WTC11 (cell line): ENCODE results near the gene DENND4B. TPM values are rescaled to one million over a fixed set of nuclear protein-coding genes. Genes with fewer than 3 reads are reported as not detected.
A peak's percentile ranks its signal among the peaks of the same experiment; 100 is the strongest.

ENCODE experiments used
- AFF4 ChIP-seq: sonication (generic); formaldehyde crosslinking; IDR thresholded peaks from 2 replicates; pipeline ENCODE4 v1.8.1; 2023; ENCODE audit warnings: mild to moderate bottlenecking, missing genetic modification reagents, borderline replicate concordance
- CREM ChIP-seq: sonication (generic); formaldehyde crosslinking; IDR thresholded peaks from 2 replicates; pipeline ENCODE4 v1.8.1; 2022; ENCODE audit warnings: mild to moderate bottlenecking, missing genetic modification reagents, moderate library complexity
- ELF4 ChIP-seq: sonication (generic); formaldehyde crosslinking; IDR thresholded peaks from 2 replicates; pipeline ENCODE4 v1.8.1; 2022; ENCODE audit warnings: low read depth, mild to moderate bottlenecking, moderate library complexity, missing genetic modification reagents
- GABPB1 ChIP-seq: sonication (generic); formaldehyde crosslinking; IDR thresholded peaks from 2 replicates; pipeline ENCODE4 v1.8.1; 2023; ENCODE audit warnings: mild to moderate bottlenecking, missing genetic modification reagents
- MXD4 ChIP-seq: fragments of 250-450 bp; sonication (Bioruptor Pico); IDR thresholded peaks from 2 replicates; pipeline ENCODE4 v1.8.0; 2021; ENCODE audit warnings: mild to moderate bottlenecking, moderate library complexity, borderline replicate concordance
- PRRX2 ChIP-seq: fragments of 250-450 bp; sonication (Bioruptor Pico); IDR thresholded peaks from 2 replicates; pipeline ENCODE4 v1.8.0; 2021; ENCODE audit warnings: mild to moderate bottlenecking
- TEAD1 ChIP-seq: sonication (generic); formaldehyde crosslinking; IDR thresholded peaks from 2 replicates; pipeline ENCODE4 v1.8.0; 2022; ENCODE audit warnings: mild to moderate bottlenecking, missing genetic modification reagents
- ZBTB21 ChIP-seq: sonication (generic); formaldehyde crosslinking; IDR thresholded peaks from 2 replicates; pipeline ENCODE4 v1.8.1; 2023; ENCODE audit warnings: mild to moderate bottlenecking, missing genetic modification reagents, borderline replicate concordance
- ZNF121 ChIP-seq: sonication (generic); formaldehyde crosslinking; IDR thresholded peaks from 2 replicates; pipeline ENCODE4 v1.8.0; 2023; ENCODE audit warnings: missing genetic modification reagents
- ZNF219 ChIP-seq: sonication (generic); formaldehyde crosslinking; IDR thresholded peaks from 2 replicates; pipeline ENCODE4 v1.8.0; 2023; ENCODE audit warnings: missing genetic modification reagents, mild to moderate bottlenecking, borderline replicate concordance
- ZNF416 ChIP-seq: fragments of 250-450 bp; sonication (Bioruptor Pico); IDR thresholded peaks from 2 replicates; pipeline ENCODE4 v1.9.0; 2021; ENCODE audit warnings: mild to moderate bottlenecking, inconsistent platforms
- ZNF532 ChIP-seq: fragments of 250-450 bp; sonication (Bioruptor Pico); IDR thresholded peaks from 2 replicates; pipeline ENCODE4 v1.9.0; 2021; ENCODE audit warnings: mild to moderate bottlenecking, borderline replicate concordance
- ZNF671 ChIP-seq: fragments of 250-450 bp; sonication (Bioruptor Pico); IDR thresholded peaks from 2 replicates; pipeline ENCODE4 v1.8.0; 2021; ENCODE audit warnings: mild to moderate bottlenecking
- total RNA-seq: library from RNA; stranded (reverse); gene quantifications from 3 replicates; pipeline ENCODE4 v1.2.3, GENCODE V29; 2021
- TF ChIP-seq, protein P1 (sequence below): sonication (generic); formaldehyde crosslinking; IDR thresholded peaks from 2 replicates; pipeline ENCODE4 v1.8.0; 2023; ENCODE audit warnings: mild to moderate bottlenecking, missing genetic modification reagents
- TF ChIP-seq, protein P2 (sequence below): sonication (generic); formaldehyde crosslinking; IDR thresholded peaks from 2 replicates; pipeline ENCODE4 v1.8.1; 2022; ENCODE audit warnings: missing genetic modification reagents, borderline replicate concordance
- TF ChIP-seq, protein P3 (sequence below): sonication (generic); formaldehyde crosslinking; IDR thresholded peaks from 2 replicates; pipeline ENCODE4 v1.8.0; 2022; ENCODE audit warnings: mild to moderate bottlenecking, missing genetic modification reagents

Gene DENND4B
- total RNA-seq, 1 experiment from 2014 or later: 93.1 TPM

DNA sequence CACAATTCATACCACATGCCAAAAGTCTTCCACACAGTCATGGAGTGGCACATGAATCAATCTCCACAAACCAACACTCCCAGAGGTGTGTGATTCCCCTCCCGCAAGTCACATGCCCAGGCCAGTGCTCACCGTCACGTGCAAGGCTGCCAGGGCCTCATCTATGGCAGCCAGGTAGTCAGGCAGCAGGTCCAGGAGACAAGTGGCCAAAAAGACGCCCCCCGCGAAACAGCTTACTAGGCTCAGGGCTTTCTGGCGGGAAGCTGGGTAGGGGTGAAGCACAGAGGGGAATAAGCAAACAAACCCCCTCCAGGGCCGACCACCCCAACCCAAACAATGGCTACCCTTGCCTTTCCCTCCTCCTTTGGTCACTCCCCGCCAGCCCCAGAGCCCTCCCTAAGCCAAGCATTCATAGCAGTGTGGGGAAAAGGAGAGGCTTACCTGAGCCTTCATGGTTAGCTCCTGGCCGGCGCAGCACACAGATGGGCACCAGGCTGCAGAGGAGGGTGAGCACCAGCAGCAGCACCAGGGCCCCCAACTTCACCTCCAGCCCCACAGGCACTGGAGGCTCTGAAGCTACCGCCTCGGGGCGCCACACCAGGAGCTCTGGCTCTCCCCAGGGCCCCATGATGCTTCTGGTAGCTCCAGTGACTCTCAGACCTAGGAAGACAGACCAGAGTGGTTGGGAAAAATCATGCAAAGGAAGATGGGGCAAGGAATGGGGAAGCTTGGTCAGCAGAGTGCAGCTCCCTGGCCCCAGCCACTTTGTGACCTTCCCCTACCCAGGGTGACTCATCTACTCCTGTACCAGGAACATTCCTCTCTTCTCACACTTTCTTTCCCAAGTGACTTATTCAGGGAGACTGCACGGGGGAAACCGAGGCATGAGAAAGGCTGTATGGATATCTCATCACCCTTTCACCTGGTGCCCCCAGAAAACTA, 15.8 kb upstream of the DENND4B start (continued):
- no peak for TF ChIP-seq ZNF532 (CRISPR knock-in tag)
- TF ChIP-seq, protein P1, sequence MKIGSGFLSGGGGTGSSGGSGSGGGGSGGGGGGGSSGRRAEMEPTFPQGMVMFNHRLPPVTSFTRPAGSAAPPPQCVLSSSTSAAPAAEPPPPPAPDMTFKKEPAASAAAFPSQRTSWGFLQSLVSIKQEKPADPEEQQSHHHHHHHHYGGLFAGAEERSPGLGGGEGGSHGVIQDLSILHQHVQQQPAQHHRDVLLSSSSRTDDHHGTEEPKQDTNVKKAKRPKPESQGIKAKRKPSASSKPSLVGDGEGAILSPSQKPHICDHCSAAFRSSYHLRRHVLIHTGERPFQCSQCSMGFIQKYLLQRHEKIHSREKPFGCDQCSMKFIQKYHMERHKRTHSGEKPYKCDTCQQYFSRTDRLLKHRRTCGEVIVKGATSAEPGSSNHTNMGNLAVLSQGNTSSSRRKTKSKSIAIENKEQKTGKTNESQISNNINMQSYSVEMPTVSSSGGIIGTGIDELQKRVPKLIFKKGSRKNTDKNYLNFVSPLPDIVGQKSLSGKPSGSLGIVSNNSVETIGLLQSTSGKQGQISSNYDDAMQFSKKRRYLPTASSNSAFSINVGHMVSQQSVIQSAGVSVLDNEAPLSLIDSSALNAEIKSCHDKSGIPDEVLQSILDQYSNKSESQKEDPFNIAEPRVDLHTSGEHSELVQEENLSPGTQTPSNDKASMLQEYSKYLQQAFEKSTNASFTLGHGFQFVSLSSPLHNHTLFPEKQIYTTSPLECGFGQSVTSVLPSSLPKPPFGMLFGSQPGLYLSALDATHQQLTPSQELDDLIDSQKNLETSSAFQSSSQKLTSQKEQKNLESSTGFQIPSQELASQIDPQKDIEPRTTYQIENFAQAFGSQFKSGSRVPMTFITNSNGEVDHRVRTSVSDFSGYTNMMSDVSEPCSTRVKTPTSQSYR (CRISPR knock-in tag): no peak
- TF ChIP-seq ZBTB21 (CRISPR knock-in tag): no peak
- no peak for TF ChIP-seq ELF4 (CRISPR knock-in tag)
- no peak for TF ChIP-seq ZNF121 (CRISPR knock-in tag)
- no peak for TF ChIP-seq ZNF416 (CRISPR knock-in tag)
- TF ChIP-seq ZNF671 (CRISPR knock-in tag): no peak
- no peak for TF ChIP-seq AFF4
- TF ChIP-seq, protein P2, sequence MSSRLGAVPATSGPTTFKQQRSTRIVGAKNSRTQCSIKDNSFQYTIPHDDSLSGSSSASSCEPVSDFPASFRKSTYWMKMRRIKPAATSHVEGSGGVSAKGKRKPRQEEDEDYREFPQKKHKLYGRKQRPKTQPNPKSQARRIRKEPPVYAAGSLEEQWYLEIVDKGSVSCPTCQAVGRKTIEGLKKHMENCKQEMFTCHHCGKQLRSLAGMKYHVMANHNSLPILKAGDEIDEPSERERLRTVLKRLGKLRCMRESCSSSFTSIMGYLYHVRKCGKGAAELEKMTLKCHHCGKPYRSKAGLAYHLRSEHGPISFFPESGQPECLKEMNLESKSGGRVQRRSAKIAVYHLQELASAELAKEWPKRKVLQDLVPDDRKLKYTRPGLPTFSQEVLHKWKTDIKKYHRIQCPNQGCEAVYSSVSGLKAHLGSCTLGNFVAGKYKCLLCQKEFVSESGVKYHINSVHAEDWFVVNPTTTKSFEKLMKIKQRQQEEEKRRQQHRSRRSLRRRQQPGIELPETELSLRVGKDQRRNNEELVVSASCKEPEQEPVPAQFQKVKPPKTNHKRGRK (CRISPR knock-in tag): no peak
- no peak for TF ChIP-seq ZNF219 (CRISPR knock-in tag)
- TF ChIP-seq, protein P3, sequence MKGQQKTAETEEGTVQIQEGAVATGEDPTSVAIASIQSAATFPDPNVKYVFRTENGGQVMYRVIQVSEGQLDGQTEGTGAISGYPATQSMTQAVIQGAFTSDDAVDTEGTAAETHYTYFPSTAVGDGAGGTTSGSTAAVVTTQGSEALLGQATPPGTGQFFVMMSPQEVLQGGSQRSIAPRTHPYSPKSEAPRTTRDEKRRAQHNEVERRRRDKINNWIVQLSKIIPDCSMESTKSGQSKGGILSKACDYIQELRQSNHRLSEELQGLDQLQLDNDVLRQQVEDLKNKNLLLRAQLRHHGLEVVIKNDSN (CRISPR knock-in tag): peak; percentile 90
- no peak for TF ChIP-seq MXD4 (CRISPR knock-in tag)
- TF ChIP-seq PRRX2 (CRISPR knock-in tag): no peak
- TF ChIP-seq TEAD1 (CRISPR knock-in tag): peak; percentile 38; the same call in 1 of the 2 replicates
- TF ChIP-seq GABPB1 (CRISPR knock-in tag): no peak
- no peak for TF ChIP-seq CREM
